A673 (cell line): ENCODE measurements around the gene MRPL28. TPM values are rescaled to one million over a fixed set of nuclear protein-coding genes. Genes with fewer than 3 reads are reported as not detected.

Source experiments
- BruUV-seq: library from RNA; stranded (reverse); fragments of 400-500 nt; replicated peaks from 2 replicates; lab custom pipeline; 2021; lab: Mats Ljungman, UMichigan
- CTCF ChIA-PET: fragments of 300-600 bp; sonication (Branson Sonifier 250); formaldehyde crosslinking; loops from one replicate; lab custom pipeline; 2022; ENCODE audit warnings: antibody characterized with exemption; lab: Charles Lee
- POLR2A ChIA-PET: fragments of 300-600 bp; sonication (Branson Sonifier 250); formaldehyde crosslinking; loops from one replicate; lab custom pipeline; 2022; ENCODE audit warnings: antibody characterized with exemption; ENCODE audit not compliant: low non-redundant PET; lab: Charles Lee
- DNase-seq: peaks from one replicate; pipeline ENCODE4 v3.0.0-alpha.2; 2015; ENCODE audit warnings: low spot score
- H3K27ac ChIP-seq: fragments of 200-600 bp; sonication (generic); 2 replicates; pipeline ENCODE4 v1.5.1; 2016; ENCODE audit warnings: mixed run types, low read depth, mild to moderate bottlenecking, mixed read lengths, antibody characterized with exemption, low read length; ENCODE audit not compliant: poor library complexity, severe bottlenecking
- H3K27me3 ChIP-seq: fragments of 200-600 bp; sonication (generic); replicated peaks from 2 replicates; pipeline ENCODE4 v1.6.1; 2017; ENCODE audit warnings: mixed run types, low read depth, mild to moderate bottlenecking, mixed read lengths, antibody characterized with exemption, low read length; ENCODE audit not compliant: insufficient read depth, poor library complexity
- H3K36me3 ChIP-seq: fragments of 200-600 bp; sonication (generic); 2 replicates; pipeline ENCODE4 v1.6.1; 2016; ENCODE audit warnings: mixed run types, mild to moderate bottlenecking, mixed read lengths, antibody characterized with exemption, low read length; ENCODE audit not compliant: insufficient read depth, poor library complexity, severe bottlenecking
- H3K4me1 ChIP-seq: fragments of 200-600 bp; sonication (generic); 2 replicates; pipeline ENCODE4 v1.6.1; 2017; ENCODE audit warnings: mixed run types, mild to moderate bottlenecking, mixed read lengths, antibody characterized with exemption, low read length; ENCODE audit not compliant: insufficient read depth, poor library complexity, severe bottlenecking
- H3K4me3 ChIP-seq: fragments of 200-600 bp; sonication (generic); 2 replicates; pipeline ENCODE4 v1.5.1; 2016; ENCODE audit warnings: low read depth, mixed run types, mild to moderate bottlenecking, mixed read lengths, low read length; ENCODE audit not compliant: poor library complexity, severe bottlenecking
- H3K9me3 ChIP-seq: fragments of 200-600 bp; sonication (generic); 2 replicates; pipeline ENCODE4 v1.6.1; 2016; ENCODE audit warnings: mixed run types, low read depth, mild to moderate bottlenecking, mixed read lengths, antibody characterized with exemption, low read length; ENCODE audit not compliant: poor library complexity, severe bottlenecking
- CTCF ChIP-seq: fragments of 300-800, 200-600 bp; sonication (generic); conservative IDR thresholded peaks from 2 replicates; pipeline ENCODE4 v1.5.1; 2017; ENCODE audit warnings: low read depth, mild to moderate bottlenecking, antibody characterized with exemption, low read length, moderate library complexity, mixed read lengths
- EZH2 ChIP-seq: fragments of 200-600 bp; sonication (generic); IDR thresholded peaks from 2 replicates; pipeline ENCODE4 v1.6.1; 2017; ENCODE audit warnings: borderline replicate concordance, low read depth, mild to moderate bottlenecking, mixed read lengths, antibody characterized with exemption, low read length; ENCODE audit not compliant: poor library complexity, severe bottlenecking
- intact Hi-C: fragments of 100-400 bp; cut with micrococcal nuclease; formaldehyde crosslinking; loops from one replicate; pipeline ENCODE4 v1.10.0; 2022; ENCODE audit not compliant: unreplicated experiment
- total RNA-seq: library from RNA; stranded (reverse); gene quantifications from 2 replicates; pipeline ENCODE4 v1.2.3, GENCODE V29; 2021

Gene MRPL28
- total RNA-seq, 1 experiment from 2014 or later = 150 TPM

- CTCF ChIA-PET = interaction anchor here (0.6 to 2.2 kb wide), 11 partner anchors 9 to 318 kb away, joined by 3 to 25 read pairs (median 5); no protein-coding TSS in a partner anchor
- H3K27ac ChIP-seq = no peak overlapping the region
- no TSS peak for BruUV-seq
- DNase-seq = peak; percentile 88
- peaks cover 2% of the 10 kb centered on the region for H3K36me3 ChIP-seq
- H3K9me3 ChIP-seq = no peaks in the 10 kb centered on the region
- intact Hi-C loops = loop anchor here (5.0 kb wide), 1 partner anchor 255 kb away; no protein-coding TSS in a partner anchor
- H3K4me3 ChIP-seq = no peak overlapping the region
- TF ChIP-seq EZH2 = no peak
- peak; percentile 89 for TF ChIP-seq CTCF
- H3K27me3 ChIP-seq = no peaks in the 10 kb centered on the region
- POLR2A ChIA-PET = interaction anchor here (0.6 kb wide), 1 partner anchor 176 kb away, joined by 13 read pairs; no protein-coding TSS in a partner anchor
- no peaks in the 10 kb centered on the region for H3K4me1 ChIP-seq
Measured at GRCh38 chr16:361872-362701, 8.3 kb downstream of the MRPL28 start.

GRCh38 chr16:361341-361871, 8.9 kb downstream of the MRPL28 start:
- Histone ChIP-seq H3K27ac (no peak overlapping the region), H3K27me3 (no peaks in the 10 kb centered on the region), H3K4me3 (no peak overlapping the region), H3K36me3 (no peaks in the 10 kb centered on the region), H3K9me3 (no peaks in the 10 kb centered on the region), H3K4me1 (no peaks in the 10 kb centered on the region)
- no TSS peak for BruUV-seq
- CTCF ChIA-PET = interaction anchor here (0.6 to 2.2 kb wide), 6 partner anchors 8 to 296 kb away, joined by 3 to 25 read pairs (median 7); no protein-coding TSS in a partner anchor
- POLR2A ChIA-PET = no interaction called here
- TF ChIP-seq CTCF (no peak), EZH2 (no peak)
- intact Hi-C loops = loop anchor here (5.0 kb wide), 1 partner anchor 254 kb away; no protein-coding TSS in a partner anchor
- no peak for DNase-seq

GRCh38 chr16:360698-361336, 9.5 kb downstream of the MRPL28 start:
- intact Hi-C loops = loop anchor here (5.0 kb wide), 1 partner anchor 254 kb away; no protein-coding TSS in a partner anchor
- no TSS peak for BruUV-seq
- no peak for DNase-seq
- H3K4me1 ChIP-seq = no peaks in the 10 kb centered on the region
- H3K4me3 ChIP-seq = no peak overlapping the region
- ChIA-PET POLR2A (no interaction called here), CTCF (interaction anchor here (2.0 kb wide), 1 partner anchor 295 kb away, joined by 11 read pairs; no protein-coding TSS in a partner anchor)
- no peaks in the 10 kb centered on the region for H3K36me3 ChIP-seq
- H3K27ac ChIP-seq = no peak overlapping the region
- TF ChIP-seq EZH2 (no peak), CTCF (no peak)
- H3K9me3 ChIP-seq = no peaks in the 10 kb centered on the region
- no peaks in the 10 kb centered on the region for H3K27me3 ChIP-seq
